ENCODE data around the gene INPP5A.

DNA sequence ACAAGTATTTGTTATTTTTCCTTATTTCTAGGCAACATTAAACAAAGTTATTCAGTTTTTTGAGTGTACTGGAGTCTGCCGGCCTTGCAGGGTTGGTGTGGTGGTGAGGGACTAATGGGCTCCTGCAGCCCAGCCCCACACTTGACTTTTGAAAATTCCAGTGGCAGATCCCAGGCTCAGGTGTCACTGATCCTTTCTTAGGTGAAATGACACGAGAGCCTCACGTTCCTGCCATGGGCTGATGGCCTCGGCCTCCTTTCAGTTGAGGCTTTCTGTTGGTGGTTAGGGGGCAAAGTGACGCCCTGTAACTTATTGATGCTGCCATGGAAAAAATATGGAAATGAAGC lies 130.4 kb downstream of the INPP5A start:
- TF ChIP-seq YY1 (IDR thresholded peaks at IDR 0.05; ENCODE audit: insufficient read depth, insufficient read length) (no peak), ZNF274 (IDR thresholded peaks at IDR 0.05; ENCODE audit: low read depth, low read length) (no peak)
